HG03045 (cell line): Measurements from ENCODE around the gene AMPH.

Source experiments
- ATAC-seq: cut with Tn5 transposase; IDR thresholded peaks from one replicate; pipeline ENCODE4 v1.9.1; 2021; ENCODE audit warnings: mild to moderate bottlenecking, moderate library complexity; ENCODE audit not compliant: unreplicated experiment

Gene AMPH

DNA sequence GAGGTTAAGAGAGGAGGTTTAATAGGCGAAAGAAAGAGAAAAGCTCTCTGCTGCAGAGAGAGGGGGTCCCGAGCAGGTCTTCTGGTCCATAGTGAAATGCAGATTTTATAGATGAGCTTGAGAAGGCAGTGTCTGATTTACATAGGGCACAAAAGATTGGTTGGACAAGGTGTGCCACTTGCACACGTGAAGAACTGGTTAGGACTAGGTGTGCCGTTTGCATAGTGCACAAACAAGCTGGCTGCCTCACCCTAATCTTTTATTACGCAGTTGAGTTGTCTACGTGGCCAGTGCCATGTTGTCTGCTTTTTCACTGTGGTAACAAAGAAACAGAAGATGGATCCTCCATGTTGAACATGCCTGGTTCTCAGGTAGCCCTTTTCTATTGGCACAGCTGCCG lies 82.6 kb downstream of the AMPH start:
- no peak for ATAC-seq

DNA sequence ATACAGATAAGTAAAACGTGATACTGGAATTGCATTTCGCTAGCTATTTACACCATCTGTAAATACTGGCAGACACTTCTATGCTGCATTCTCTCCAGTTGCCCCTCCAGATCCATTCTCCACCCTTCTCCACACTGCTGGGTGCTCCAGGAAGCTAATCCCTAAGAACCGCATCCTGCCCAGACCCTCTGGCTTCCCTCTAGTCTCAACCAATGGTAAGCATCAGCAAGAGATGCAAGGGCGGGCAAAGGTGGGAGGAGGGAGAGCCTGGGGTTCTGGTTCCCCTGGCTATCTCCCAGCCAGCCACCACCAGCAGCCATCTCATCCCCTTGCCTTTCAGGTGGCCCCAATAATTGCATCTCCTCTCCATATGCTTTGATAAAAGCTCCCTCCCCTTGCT lies 84.4 kb downstream of the AMPH start:
- ATAC-seq = no peak

DNA sequence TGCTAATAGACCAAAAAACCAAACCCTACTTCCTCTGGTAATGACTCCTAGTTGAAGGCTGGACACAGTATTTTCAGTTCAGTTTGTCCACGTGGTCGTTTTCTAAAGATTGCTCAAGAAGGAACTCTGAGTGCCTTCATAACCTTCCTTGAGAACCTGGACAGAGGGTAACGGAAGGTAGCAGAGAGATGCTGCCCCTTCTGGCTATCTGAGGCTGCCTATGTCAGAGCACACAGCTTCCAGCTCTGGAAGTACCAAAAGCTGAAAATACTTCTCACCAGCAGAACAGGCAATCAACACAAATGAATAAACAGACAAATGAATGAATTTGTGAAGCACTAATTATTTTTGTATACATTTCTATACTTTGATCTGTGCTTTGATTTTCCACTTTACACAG lies 85.2 kb downstream of the AMPH start:
- no peak for ATAC-seq

DNA sequence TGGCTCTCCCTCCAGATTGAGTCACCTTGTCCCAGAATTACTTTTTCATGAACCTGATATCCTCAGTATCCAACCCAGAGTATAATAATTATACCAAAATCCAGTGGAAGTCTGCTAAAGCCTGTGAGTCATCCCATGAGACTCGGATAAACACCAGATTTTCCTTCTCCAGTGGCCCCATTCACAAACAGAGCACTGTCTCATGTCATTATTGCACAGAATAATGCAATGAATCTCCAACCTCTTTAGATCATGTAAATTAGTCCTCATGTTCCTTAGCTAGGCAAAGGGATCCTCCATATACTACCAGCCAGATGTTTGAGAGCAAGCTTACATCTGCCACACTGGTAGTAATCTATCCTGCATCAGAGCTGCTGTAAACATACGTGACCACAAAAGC lies 89.0 kb downstream of the AMPH start:
- ATAC-seq = no peak

DNA sequence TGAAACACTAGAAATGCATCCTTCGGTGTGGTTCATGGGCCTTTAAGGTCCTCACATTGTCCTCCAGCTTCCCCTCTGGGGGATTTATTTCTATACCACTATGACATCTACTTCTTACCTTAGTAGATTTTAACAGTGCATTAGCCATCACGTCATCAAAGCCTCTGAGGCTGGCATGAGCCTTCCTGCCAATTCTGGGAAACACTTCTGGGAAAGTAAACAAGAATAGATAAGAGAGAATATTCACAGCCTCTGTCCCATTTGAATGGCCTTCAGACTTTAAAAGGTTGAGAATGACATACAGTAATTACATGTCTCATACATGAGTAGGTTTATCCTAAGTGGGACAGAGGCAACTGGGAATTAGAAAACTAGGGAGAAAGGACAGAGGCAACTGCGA lies 89.7 kb downstream of the AMPH start:
- no peak for ATAC-seq

DNA sequence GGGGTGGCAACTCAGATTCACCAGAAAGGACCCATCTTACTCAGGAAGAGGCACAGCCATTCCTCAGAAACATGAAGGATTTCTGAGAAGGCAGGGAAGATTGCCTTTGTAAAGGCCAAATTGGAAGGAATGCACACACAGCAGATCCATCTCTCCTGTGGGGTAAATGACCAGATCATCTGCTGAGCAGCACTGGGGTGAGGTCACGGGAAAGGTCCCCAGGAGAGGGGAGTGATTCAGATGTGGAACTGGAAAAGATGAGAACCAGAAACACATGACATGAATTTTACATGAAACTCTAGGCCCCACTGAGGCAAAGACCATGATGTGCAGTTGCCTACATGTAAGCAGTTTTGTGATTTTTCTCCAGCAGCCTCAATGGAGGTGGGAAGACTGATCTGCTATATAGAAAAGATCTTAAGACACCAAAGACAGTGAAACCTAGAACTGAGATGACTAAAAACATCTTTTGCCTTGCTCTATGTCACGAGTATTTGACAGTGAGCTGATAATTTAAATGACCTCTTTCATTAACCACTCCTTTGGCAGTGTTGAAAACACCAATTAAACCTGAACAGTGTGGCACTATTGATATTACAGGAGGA lies 91.6 kb downstream of the AMPH start:
- ATAC-seq = no peak

DNA sequence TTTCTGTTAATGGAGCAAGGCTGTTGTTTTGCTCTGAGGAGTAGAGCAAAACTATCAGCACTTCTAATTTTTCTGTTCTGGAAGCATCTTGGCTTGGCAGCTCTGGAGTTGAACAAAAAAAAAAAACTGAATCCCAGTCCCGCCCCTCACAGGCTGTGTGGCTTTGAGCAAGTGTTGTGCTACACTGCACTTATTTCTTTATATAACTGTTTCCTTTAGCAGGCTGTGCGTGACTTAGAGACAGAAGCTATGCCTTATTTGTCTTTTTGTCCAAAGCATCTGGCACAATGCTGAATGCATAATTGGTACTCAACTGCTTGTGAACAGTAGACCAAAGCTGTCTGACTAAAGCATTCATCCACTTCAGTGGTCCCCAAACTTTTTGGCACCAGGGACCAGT lies 96.1 kb downstream of the AMPH start:
- ATAC-seq = no peak

DNA sequence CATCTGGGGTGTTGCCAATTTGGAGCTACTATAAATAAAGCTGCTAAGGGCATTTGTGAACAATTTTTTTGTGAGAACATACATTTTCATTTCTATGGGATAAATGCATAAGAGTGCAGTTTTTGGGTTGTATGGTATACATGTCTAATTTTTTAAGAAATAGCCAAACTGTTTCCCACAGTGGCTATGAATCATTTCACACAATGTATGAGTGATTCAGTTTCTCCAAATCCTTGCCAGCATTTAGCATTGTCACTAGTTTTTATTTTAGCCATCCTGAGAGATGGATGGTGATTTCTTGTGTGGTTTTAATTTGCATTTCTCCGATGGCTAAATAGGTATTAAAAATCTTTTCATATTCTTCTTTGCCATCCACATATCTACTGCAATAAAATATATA lies 105.3 kb downstream of the AMPH start:
- ATAC-seq = no peak

DNA sequence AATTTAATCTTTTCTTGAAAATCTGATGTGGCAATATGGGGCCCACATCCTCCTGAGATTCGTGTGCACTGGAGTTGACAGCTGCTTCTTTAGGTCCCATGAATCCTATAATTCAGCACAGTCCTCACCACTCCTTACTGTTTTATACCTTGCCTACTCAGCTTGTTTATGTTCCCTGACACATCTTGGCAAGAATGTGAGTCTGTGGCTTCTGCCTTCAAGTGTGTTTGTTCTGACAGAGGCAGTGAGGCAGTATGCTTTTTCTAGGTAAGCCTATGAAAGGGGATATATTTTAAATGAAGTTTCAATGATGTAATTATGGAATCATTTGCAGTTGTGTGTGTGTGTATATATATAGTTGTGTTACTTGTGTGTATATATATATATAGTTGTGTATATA lies 106.4 kb downstream of the AMPH start:
- ATAC-seq = no peak

DNA sequence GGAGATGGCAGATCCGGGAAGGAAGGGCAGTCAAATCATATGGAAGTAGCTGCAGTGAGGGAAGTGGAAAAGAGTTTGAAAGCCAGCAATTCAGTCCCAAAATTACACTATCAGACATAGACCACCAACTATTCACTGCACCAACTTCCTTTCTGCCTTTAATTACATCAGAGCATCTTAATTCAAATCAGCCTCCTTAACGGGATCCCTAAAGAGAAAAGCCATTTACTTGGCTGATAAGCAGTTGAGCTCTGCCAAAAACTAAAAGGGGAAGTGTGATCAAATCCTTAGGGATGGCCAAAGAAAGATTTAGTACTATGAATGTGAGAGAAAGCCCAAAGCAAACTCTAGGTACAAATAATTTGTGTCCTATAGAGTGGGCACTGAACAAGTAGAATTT lies 110.4 kb downstream of the AMPH start:
- ATAC-seq = no peak

DNA sequence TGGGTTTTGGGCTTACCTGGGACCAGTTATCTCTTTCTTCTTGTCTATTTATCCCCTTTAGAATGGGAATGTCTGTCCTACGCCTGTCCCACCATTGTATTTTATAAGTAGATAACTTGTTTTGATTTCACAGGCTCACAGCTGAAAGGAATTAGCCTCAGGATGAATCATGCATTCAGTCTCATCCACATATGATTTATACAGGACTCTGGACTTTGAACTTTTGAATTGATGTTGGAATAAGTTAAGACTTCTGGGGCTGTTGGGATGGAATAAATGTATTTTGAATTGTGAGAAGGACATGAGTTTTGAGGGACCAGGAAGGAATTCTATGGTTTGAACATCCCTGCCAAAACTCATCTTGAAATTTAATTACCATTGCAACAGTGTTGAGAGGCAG lies 112.6 kb downstream of the AMPH start:
- no peak for ATAC-seq

DNA sequence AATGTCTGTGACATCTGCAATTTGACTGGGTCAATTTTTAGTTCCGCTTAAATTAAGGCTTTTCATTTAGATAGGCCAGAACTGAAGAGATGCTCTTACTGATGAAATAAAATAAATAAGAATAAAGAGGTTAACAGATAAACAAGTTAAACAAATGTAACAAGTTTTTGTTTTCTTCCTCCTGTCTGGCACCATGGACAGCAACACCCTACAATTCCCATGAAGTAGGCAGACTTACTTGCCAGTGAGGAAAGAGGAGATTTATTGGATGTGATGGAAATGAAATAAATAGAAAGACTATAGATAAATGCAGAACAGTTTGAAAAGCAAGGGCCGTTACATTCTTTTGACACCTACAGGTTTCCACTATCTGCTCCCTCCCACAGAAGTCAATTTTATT lies 118.5 kb downstream of the AMPH start:
- ATAC-seq = no peak

DNA sequence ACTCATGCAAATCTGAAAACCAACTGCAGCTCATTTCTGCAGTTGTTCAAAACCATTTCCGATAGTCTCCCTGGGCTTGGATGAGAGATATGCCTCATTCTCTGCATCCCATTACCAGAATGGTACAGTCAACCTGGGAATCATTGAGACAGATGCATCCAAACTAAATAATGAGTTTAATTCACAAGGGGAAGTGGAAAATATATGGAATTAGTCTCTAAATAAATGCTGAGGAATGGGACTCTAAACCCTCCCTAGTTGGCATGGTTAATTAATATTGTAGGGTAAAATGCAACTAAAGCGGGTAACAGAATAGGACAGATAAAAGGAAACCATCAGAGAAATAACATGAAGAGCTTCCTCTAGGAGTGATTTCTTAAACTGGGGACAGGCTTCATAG lies 118.9 kb downstream of the AMPH start:
- no peak for ATAC-seq

DNA sequence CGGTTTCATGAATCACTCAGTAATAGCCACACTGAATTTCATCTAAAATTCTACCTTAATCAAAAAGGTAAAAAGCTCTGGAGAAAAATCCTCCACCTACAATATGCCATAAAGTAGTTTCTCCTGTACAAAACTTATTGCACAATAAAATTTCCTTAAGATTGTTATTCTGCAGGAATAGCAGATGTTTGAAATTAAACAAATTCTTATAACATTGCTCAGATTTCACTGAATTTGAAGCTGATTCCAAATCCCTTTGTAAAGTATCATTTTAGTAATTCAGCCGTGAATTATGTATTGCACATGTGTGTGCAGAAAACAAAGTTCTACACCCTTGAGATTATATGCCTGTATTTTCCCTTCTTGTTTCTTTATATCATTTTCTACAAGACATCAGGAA lies 123.8 kb downstream of the AMPH start:
- ATAC-seq = no peak

DNA sequence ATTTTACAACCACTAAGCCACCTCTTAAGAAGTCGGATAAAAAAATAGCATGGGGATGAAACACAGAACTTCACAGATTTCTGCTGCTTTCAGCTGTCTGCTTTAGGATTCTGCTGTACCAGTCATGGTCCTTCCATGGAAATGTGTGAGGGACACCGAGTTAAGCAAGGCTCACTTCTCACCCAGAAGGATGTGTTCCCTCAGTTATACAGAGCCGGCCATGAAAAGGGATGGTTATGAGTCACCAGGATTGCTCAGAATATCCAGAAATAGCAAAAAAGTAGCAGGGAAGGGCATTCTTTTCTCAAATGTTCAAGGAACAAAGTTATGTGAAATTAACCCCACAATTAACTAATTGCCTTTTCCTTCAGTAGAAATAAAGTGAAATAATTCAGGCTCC lies 124.4 kb downstream of the AMPH start:
- no peak for ATAC-seq

DNA sequence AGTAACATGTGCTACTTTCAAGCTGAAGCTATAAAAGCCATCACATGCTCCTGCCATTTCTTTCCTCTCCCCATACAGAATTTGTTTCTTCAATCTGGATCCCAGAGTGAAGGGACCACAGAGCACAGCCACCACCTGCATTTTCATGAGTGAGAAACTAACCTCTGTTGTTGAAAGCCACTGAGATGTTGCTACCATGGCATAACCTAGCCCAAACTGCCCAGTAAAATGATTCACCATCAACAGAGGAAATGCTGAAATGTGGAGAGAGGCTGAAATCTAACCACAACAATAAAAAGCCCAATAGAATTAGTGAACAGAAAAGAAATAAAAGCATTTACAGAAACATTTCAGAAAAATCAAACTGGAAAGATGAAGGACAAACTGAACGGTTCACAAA lies 125.2 kb downstream of the AMPH start:
- ATAC-seq = no peak

DNA sequence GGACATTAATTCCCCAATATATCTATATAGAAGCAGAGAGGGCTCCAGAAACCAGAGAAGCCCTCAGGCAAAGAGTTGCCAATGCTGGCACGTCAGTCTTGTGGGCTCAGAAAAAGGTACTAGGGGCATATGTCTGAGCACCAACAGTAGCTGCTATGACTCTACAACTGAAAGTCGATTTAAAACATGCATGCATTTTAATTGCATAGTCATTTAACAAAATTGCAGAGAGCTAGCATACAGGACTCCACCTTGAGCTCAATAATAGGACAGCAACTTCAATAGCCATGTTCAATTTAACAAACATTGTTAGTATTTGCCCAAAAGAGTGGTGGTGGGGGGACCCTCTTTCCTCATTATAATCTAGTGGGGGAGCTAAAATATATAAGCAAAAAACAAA lies 126.5 kb downstream of the AMPH start:
- ATAC-seq = no peak

DNA sequence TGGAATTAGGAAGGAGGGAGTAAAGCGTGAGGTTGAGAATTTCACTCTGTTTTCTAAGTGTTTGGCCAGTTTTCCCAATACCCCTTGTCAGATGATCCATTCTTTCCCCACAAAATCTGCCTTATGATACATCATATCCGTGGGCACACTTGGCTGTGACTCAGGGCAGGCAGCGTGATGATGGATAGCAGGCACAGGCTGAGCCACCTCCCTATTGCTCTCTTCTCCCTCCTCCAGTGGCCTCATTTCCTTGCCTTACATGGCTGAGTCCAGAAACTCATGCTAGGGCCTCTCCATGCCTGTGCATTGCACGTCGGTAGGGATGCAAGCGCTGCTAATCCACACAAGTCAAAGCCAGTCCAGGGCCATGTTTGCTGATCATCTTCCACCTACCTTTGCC lies 128.3 kb downstream of the AMPH start:
- ATAC-seq = no peak

DNA sequence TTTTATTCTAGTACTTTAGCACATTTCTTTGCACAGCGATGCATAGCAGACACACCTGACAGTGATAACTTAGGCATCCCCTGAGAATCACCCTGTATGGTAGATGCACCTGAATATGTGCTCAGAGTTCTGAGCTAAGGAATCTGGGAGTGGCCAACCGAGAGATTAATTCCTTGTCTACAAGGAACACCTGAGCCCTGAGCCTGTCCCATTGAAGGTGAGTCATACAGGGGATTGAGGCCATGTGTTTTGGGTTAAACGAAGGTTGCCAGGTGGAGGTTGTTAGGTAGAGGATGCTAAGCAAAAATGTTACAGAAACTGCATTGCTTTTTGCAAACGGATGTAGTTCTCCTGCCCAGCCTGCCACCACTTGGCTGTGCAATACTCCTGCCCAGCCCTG lies 128.9 kb downstream of the AMPH start:
- ATAC-seq = no peak

DNA sequence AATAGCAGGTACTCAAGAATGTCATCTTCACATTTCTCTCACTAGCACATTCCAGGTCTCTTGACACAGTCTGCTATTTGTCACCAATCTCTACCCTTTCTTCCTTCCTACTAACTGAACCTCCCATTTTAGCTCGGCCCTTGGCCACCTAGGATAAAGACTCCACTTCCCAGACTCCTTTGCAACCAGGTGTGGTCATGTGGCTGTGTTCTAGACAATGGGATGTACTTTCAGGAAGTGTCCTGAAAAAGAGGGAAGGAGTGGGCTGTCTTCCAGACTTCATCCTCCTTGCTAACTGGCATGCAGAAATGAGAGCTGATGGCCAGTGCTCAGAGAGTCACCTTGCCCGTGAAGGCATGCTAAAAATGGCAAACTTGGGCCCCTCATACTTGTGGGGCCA lies 139.2 kb downstream of the AMPH start:
- no peak for ATAC-seq

DNA sequence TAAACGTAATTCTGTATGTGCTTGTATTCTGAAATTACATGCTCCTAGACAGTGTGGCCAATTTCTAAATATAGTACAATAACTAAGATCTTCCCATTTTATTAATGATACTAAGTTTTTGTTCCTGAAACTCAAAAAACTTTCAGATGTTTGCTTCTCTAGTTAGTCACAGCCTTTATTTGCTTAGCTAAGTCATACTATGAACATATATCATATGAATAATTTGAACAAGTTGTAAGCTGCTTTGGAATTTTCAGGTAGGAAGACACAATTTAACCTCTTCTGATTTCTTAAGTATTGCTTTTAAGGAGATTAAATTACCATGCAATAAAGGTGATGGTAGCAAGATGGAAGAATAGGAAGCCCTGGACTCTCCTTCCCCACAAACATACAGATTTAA lies 148.7 kb downstream of the AMPH start:
- no peak for ATAC-seq

DNA sequence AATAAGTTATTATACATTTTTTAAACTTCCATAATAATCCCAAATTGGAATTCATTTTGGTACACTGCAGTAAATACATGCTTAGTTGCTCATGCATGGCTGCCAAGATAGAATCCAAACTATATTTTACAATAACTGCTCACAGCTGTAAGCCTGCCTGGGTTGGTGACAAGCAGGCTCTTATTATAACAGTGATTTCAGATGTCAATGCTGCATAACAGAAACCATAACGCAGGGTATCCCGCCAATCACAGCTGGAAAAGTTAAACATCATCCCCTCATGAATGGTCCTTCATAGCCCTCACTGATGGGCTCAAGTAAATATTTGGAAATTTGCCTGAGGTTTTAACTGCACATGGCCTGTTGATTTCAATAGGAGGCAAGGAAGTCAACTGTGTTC lies 149.8 kb downstream of the AMPH start:
- ATAC-seq = no peak

DNA sequence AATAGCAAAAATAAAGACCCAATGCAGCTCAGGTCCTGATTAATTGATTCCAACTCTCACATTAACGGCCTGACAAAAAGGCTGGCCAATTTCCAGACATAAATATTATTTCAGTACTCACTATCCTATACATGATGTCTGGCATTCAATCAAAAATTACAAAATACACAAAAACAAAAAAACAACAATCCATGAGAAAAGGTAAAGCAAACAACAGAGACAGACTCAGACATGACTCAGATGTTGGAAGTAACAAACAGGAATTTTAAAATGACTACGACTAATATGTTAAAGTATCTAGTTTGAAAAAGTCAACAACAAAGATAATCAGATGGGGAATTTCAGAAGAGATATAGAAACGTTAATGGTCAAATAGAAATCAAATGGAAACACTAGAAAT lies 152.8 kb downstream of the AMPH start:
- ATAC-seq = no peak

DNA sequence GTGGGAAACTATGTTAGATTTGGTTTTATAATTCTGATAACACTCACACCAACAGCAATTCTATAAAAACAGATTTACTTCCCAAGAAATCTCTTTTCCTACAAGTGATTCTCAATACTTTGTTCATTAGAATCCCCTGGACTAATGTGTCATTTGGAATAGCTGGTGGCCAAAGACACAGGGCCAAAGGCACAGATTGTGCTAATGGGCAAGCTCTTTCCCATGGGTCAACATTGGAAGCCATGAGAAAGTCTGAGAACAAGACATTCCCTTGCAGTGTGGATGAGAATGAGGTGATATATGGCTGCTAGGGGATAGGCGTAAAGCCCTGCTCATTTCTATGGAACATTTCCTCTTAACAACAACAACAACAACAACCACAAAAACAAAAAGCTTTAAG lies 153.8 kb downstream of the AMPH start:
- no peak for ATAC-seq
